Measurements from ENCODE around the gene FOSB. TPM values are rescaled to one million over a fixed set of nuclear protein-coding genes. Genes with fewer than 3 reads are reported as not detected.

Gene FOSB
- total and polyA plus RNA-seq, 5 donors: 1.6 to 57.8 (median 8.4) TPM

DNA sequence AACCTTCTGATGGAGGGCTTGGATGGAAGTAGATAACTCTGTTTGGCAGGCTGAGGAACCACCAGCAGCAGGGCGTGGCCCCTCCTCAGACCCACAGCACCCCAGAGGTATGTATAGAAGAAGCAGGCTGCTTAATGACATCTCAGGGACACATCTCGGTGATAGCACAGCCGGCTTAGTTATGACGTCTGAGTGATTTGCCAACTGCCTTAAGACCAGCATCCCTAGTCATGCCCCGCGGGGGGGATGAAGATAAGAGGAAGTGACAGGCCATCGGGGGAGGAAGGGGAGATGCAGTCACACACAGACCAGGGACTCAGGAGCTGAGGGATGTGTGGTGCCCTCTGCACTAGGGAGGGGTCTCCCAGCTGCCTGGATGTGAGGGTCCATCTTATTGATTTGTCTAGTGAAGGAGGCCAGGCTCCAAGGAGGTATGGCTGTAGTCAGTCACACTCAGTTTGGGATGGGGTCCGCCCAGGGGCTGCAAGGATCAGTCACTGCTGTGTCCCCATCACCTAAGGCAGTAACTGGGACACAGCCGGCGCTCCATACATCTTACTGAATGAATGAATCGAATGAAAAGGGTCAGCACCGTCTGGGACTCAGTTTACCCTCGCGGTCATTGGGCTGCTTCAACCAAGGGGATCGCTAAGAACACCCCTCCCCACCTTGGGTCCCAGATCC, 24.9 kb upstream of the FOSB start:
- H3K9me3 ChIP-seq (ENCODE audit: control insufficient read depth, low read length): no peaks in the 10 kb centered on the region
- intact Hi-C loops (cut with DNase I): no loop called here
- H3K27me3 ChIP-seq (ENCODE audit: control insufficient read depth, insufficient read depth): no peaks in the 10 kb centered on the region
- peak overlapping the region; percentile 55 for H3K4me3 ChIP-seq (ENCODE audit: low read length)
- 13% methylated on average over 15 of the region's 15 CpGs for whole genome bisulfite sequencing
- peak overlapping the region; percentile 95 for H3K27ac ChIP-seq (ENCODE audit: low read length)
- peak in 1 of 2 donors; percentile 2 for ATAC-seq
- peak; percentile 64 to 82 (median 78) for DNase-seq
- H3K4me1 ChIP-seq (ENCODE audit: control insufficient read depth, insufficient read depth, low read length): peaks cover 7% of the 10 kb centered on the region

GRCh38 chr19:45443462-45444317, 24.1 kb upstream of the FOSB start:
- WGBS: under 1% methylated on average over 49 of the region's 49 CpGs
- Histone ChIP-seq H3K4me3 (ENCODE audit: low read length) (peak overlapping the region; percentile 55), H3K27me3 (ENCODE audit: control insufficient read depth, insufficient read depth) (no peaks in the 10 kb centered on the region), H3K9me3 (ENCODE audit: control insufficient read depth, low read length) (no peaks in the 10 kb centered on the region), H3K4me1 (ENCODE audit: control insufficient read depth, insufficient read depth, low read length) (peaks cover 7% of the 10 kb centered on the region), H3K27ac (ENCODE audit: low read length) (peak overlapping the region; percentile 95)
- ATAC-seq: peak; percentile 86 to 91
- DNase-seq: peak; percentile 98 to 99 (median 99)
- intact Hi-C loops (cut with DNase I): no loop called here

DNA sequence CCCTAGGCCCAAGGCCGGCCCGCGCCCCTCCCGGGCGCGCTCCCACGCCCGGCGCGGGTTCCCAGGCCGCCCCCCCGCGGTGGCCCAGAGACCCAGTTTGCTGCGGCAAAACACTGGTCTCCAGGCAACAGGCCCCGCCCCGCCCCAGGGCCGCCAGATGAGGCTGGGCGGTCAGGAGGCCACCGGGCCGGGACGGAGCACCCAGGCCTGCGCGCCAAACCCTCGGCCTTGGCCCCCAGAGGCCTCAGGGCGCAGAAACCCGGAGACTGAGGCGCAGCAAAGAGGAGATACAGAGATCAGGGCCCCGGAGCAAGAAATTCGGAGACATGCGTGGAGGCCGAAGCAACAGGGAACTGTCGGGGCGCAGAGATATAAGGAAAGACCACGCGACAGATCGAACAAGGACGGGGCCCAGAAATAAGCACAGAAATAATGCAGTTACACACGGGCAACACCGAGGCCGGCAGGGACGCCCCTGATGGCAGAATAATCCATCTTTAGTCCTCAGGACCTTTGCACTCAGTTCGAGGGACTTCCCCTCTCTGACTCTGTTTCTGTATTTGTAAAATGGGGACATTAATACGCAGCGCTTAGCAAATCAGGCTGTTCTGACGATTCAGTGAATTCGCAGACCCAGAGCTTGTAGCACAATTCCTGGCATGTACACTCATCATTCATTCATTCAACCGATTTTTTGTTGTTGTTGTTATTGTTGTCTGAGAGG, 23.3 kb upstream of the FOSB start:
- peak; percentile 81 to 85 for ATAC-seq
- 10% methylated on average over 47 of the region's 47 CpGs for WGBS
- Histone ChIP-seq H3K4me1 (ENCODE audit: control insufficient read depth, insufficient read depth, low read length) (peaks cover 7% of the 10 kb centered on the region), H3K27me3 (ENCODE audit: control insufficient read depth, insufficient read depth) (no peaks in the 10 kb centered on the region), H3K4me3 (ENCODE audit: low read length) (peak overlapping the region; percentile 55), H3K9me3 (ENCODE audit: control insufficient read depth, low read length) (no peaks in the 10 kb centered on the region), H3K27ac (ENCODE audit: low read length) (peak overlapping the region; percentile 67)
- intact Hi-C loops (cut with DNase I): no loop called here
- DNase-seq: peak; percentile 97 to 99 (median 99)

DNA sequence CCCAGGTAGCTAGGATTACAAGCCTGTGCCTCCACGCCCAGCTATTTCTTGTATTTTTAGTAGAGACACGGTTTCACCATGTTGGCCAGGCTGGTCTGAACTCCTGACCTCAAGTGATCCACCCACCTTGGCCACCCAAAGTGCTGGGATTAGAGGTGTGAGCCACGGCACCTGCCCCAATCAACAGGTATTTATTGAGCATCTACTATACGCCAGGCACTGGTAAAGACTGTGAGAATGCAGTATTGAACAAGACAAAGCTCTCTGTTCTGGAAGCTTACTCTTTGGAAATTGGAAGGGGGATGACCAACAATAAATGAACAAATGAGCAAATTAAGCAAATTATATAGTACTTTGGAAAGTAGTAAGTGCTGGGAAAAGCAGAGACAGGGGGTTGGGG, 22.7 kb upstream of the FOSB start:
- ATAC-seq: no peak
- peaks cover 7% of the 10 kb centered on the region for H3K4me1 ChIP-seq (ENCODE audit: control insufficient read depth, insufficient read depth, low read length)
- WGBS: 96% methylated on average over 4 of the region's 4 CpGs
- DNase-seq: peak in 1 of 3 donors; percentile 26
- no peaks in the 10 kb centered on the region for H3K27me3 ChIP-seq (ENCODE audit: control insufficient read depth, insufficient read depth)
- H3K9me3 ChIP-seq (ENCODE audit: control insufficient read depth, low read length): no peaks in the 10 kb centered on the region
- H3K27ac ChIP-seq (ENCODE audit: low read length): no peak overlapping the region
- H3K4me3 ChIP-seq (ENCODE audit: low read length): no peak overlapping the region
- intact Hi-C loops (cut with DNase I): no loop called here

GRCh38 chr19:45446295-45446694, 21.5 kb upstream of the FOSB start:
- H3K9me3 ChIP-seq (ENCODE audit: control insufficient read depth, low read length): no peaks in the 10 kb centered on the region
- H3K4me1 ChIP-seq (ENCODE audit: control insufficient read depth, insufficient read depth, low read length): peaks cover 7% of the 10 kb centered on the region
- intact Hi-C loops (cut with DNase I): no loop called here
- DNase-seq (peak in 1 of 3 donors; percentile 11), ATAC-seq (no peak)
- WGBS: 87% methylated on average over 6 of the region's 6 CpGs
- no peak overlapping the region for H3K27ac ChIP-seq (ENCODE audit: low read length)
- no peaks in the 10 kb centered on the region for H3K27me3 ChIP-seq (ENCODE audit: control insufficient read depth, insufficient read depth)
- no peak overlapping the region for H3K4me3 ChIP-seq (ENCODE audit: low read length)

DNA sequence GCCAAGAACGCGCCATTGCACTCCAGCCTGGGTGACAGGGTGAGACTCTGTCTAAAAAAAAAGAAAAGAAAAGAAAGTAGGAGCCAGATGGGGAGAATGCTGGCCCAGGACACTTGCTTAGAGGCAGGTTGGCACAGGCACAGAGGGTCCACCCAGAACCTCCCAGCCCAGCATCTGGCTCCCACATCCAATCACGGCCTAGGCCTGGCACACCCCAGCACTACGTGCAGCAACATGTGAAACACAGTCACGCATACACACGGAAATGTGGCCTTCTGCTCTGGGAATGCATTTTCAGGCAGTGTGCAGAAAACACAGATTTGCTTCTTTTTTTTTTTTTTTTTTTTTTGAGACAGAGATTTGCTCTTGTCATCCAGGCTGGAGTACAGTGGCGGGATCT, 20.9 kb upstream of the FOSB start:
- intact Hi-C loops (cut with DNase I): no loop called here
- Histone ChIP-seq H3K27ac (ENCODE audit: low read length) (no peak overlapping the region), H3K4me1 (ENCODE audit: control insufficient read depth, insufficient read depth, low read length) (peaks cover 7% of the 10 kb centered on the region), H3K27me3 (ENCODE audit: control insufficient read depth, insufficient read depth) (no peaks in the 10 kb centered on the region), H3K9me3 (ENCODE audit: control insufficient read depth, low read length) (no peaks in the 10 kb centered on the region), H3K4me3 (ENCODE audit: low read length) (no peak overlapping the region)
- 71% methylated on average over 7 of the region's 7 CpGs for WGBS
- DNase-seq (peak in 2 of 3 donors; percentile 68 to 69), ATAC-seq (no peak)

DNA sequence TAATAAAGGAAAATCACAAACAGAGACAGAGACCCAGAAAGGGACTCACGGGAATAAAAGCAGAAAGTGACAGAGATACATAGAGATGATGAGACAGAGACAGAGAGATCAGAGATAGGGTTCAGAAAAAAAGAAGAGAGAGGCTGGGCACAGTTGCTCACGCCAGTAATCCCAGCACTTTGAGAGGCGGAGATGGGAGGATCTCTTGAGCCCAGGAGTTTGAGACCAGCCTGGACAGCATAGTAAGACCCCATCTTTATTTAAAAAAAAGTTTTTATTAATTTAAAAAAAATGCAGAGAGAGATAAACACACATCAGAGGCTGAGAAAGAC, 19.4 kb upstream of the FOSB start:
- H3K4me3 ChIP-seq (ENCODE audit: low read length): no peak overlapping the region
- H3K4me1 ChIP-seq (ENCODE audit: control insufficient read depth, insufficient read depth, low read length): peaks cover 2% of the 10 kb centered on the region
- no peak for ATAC-seq
- no peaks in the 10 kb centered on the region for H3K9me3 ChIP-seq (ENCODE audit: control insufficient read depth, low read length)
- intact Hi-C loops (cut with DNase I): no loop called here
- H3K27ac ChIP-seq (ENCODE audit: low read length): no peak overlapping the region
- WGBS: 95% methylated on average over 3 of the region's 3 CpGs
- H3K27me3 ChIP-seq (ENCODE audit: control insufficient read depth, insufficient read depth): no peaks in the 10 kb centered on the region
- DNase-seq: no peak

GRCh38 chr19:45448887-45449299, 18.9 kb upstream of the FOSB start:
- Histone ChIP-seq H3K9me3 (ENCODE audit: control insufficient read depth, low read length) (no peaks in the 10 kb centered on the region), H3K4me1 (ENCODE audit: control insufficient read depth, insufficient read depth, low read length) (peaks cover 2% of the 10 kb centered on the region), H3K27me3 (ENCODE audit: control insufficient read depth, insufficient read depth) (no peaks in the 10 kb centered on the region), H3K4me3 (ENCODE audit: low read length) (no peak overlapping the region), H3K27ac (ENCODE audit: low read length) (no peak overlapping the region)
- WGBS: 73% methylated on average over 7 of the region's 7 CpGs
- peak in 2 of 3 donors; percentile 23 to 37 for DNase-seq
- ATAC-seq: no peak
- intact Hi-C loops (cut with DNase I): no loop called here

- Histone ChIP-seq H3K4me3 (ENCODE audit: low read length) (peak overlapping the region; percentile 67), H3K27ac (ENCODE audit: low read length) (peak overlapping the region; percentile 25), H3K27me3 (ENCODE audit: control insufficient read depth, insufficient read depth) (no peaks in the 10 kb centered on the region), H3K4me1 (ENCODE audit: control insufficient read depth, insufficient read depth, low read length) (no peaks in the 10 kb centered on the region), H3K9me3 (ENCODE audit: control insufficient read depth, low read length) (no peaks in the 10 kb centered on the region)
- WGBS: 34% methylated on average over 5 of the region's 5 CpGs
- intact Hi-C loops (cut with DNase I): loop anchor here in 1 of 4 donors (2.0 kb wide), 1 partner anchor 17 kb away; the partner anchor contains the start of gene FOSB
- ATAC-seq: peak; percentile 2 to 5
- DNase-seq: no peak
These were observed 17.8 kb upstream of the FOSB start for GRCh38 chr19:45450012-45450333.

DNA sequence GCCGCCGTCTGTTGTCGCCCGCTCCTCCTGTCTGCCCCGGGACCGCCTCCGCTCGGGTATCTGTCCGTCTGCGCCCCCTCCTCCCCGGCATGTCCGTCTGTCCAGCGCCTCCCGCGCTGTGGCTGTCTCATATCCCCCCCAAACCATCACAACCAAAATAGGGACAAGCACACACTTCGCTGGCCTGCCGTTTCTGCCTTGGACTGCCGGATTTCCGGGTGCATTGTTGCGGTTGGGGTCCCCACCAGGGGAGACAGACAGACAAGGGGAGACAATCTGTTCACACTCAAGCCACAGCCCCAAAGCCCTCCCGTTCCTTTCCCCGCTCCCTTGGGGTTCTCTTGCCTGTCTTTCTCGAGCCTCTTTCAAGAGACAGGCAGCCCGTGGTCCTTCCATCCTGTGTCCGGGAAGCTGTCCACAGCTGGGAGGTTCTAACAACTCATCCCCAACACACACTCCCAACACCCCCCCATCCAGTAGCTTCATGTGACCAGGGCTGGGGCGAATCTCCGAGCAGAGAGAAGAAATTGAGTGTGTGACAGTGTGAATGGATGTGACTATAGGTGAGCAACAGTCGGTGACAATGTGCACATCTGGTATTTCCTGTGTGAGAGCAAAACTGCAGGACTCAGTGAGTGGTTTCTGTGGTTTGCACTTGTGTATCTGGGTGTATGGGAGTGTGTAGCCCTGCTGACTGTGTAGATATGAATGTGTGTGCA, 16.5 kb upstream of the FOSB start:
- intact Hi-C loops (cut with DNase I): loop anchor here in 1 of 4 donors (2.0 kb wide), 1 partner anchor 16 kb away; the partner anchor contains the start of gene FOSB
- DNase-seq: peak in 1 of 3 donors; percentile 70
- H3K4me1 ChIP-seq (ENCODE audit: control insufficient read depth, insufficient read depth, low read length): no peaks in the 10 kb centered on the region

More for the DNA sequence above, 16.5 kb upstream of the FOSB start:
- peak; percentile 7 to 19 for ATAC-seq
- 3% methylated on average over 28 of the region's 28 CpGs for WGBS
- Histone ChIP-seq H3K4me3 (ENCODE audit: low read length) (peak overlapping the region; percentile 67), H3K9me3 (ENCODE audit: control insufficient read depth, low read length) (no peaks in the 10 kb centered on the region), H3K27ac (ENCODE audit: low read length) (peak overlapping the region; percentile 38), H3K27me3 (ENCODE audit: control insufficient read depth, insufficient read depth) (no peaks in the 10 kb centered on the region)

Data from right cardiac atrium (tissue), 5 donors.